ENCODE measurements around the gene PLCB1.

DNA sequence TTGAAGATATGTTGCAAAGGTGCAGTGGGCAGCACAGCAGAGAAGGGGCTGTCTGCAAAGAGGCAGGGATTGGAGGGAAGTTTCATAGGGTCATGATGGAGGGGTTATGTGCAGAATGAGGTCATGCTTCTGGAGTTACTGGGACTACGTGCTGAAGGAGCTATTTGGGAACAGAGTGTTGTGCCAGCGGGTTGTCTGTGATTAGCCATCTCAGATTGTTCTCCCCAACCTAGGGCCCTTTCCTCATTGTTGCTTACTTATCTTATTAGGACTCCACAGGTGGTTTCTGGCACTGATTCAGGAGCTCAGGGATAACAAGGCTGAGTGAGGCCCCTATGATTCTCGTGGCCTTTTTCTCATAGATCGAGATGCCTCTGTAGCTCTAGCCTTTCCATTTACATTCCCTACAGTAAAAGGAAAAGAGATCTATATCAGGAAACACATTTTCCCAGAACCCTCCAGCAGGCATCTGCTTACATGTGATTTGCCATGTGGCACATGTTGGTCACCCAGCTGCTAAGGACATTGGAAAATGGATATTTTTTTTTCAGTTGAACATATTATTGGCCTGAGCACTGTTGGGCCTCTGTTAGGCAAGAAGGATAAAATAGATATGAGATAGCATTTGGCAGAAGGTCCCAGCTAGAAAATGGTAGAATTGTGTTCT, 507.2 kb downstream of the PLCB1 start:
- TF ChIP-seq EZH2 (IDR thresholded peaks at IDR 0.05; ENCODE audit: borderline replicate concordance, low read depth, low read length, severe bottlenecking) (no peak), POLR2AphosphoS5 (IDR thresholded peaks at IDR 0.05; ENCODE audit: insufficient read depth, low read depth, low read length) (no peak), CTCF (IDR thresholded peaks at IDR 0.05; ENCODE audit: extremely low read depth in 1 of 2, insufficient read depth in 1 of 2, low read depth in 1 of 2, low read length in 2 of 2) (no peak), POLR2A (IDR thresholded peaks at IDR 0.05; ENCODE audit: low read depth, low read length) (no peak), GATA2 (IDR thresholded peaks at IDR 0.05; ENCODE audit: insufficient read depth, insufficient read length, low read depth, low read length) (no peak)
- TF ChIP-seq, protein P1, sequence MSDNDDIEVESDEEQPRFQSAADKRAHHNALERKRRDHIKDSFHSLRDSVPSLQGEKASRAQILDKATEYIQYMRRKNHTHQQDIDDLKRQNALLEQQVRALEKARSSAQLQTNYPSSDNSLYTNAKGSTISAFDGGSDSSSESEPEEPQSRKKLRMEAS (IDR thresholded peaks at IDR 0.05; ENCODE audit: insufficient read depth, insufficient read length): no peak
